ENCODE measurements around the gene FAM78A.

The FAM78A gene

GRCh38 chr9:131258186-131258585 lies 18.1 kb downstream of the FAM78A start:
- no peak for TF ChIP-seq CTCF (IDR thresholded peaks at IDR 0.05; ENCODE audit: low read length, missing control alignments)
- H3K4me3 ChIP-seq (replicated peaks; ENCODE audit: low read depth, low read length): no peak overlapping the region
- DNase-seq (ENCODE audit: low read depth): no peak

- H3K4me3 ChIP-seq (replicated peaks; ENCODE audit: low read depth, low read length): no peak overlapping the region
- no peak for TF ChIP-seq CTCF (IDR thresholded peaks at IDR 0.05; ENCODE audit: low read length, missing control alignments)
- no peak for DNase-seq (ENCODE audit: low read depth)
Measured at GRCh38 chr9:131257266-131258025, 18.9 kb downstream of the FAM78A start.

- no peak for DNase-seq (ENCODE audit: low read depth)
- H3K4me3 ChIP-seq (replicated peaks; ENCODE audit: low read depth, low read length): no peak overlapping the region
- TF ChIP-seq CTCF (IDR thresholded peaks at IDR 0.05; ENCODE audit: low read length, missing control alignments): no peak
Measured at GRCh38 chr9:131255676-131256197, 20.6 kb downstream of the FAM78A start.

GRCh38 chr9:131254626-131255025 lies 21.7 kb downstream of the FAM78A start:
- no peak overlapping the region for H3K4me3 ChIP-seq (replicated peaks; ENCODE audit: low read depth, low read length)
- DNase-seq (ENCODE audit: low read depth): no peak
- no peak for TF ChIP-seq CTCF (IDR thresholded peaks at IDR 0.05; ENCODE audit: low read length, missing control alignments)

GRCh38 chr9:131253891-131254491 lies 22.3 kb downstream of the FAM78A start:
- DNase-seq (ENCODE audit: low read depth): no peak
- TF ChIP-seq CTCF (IDR thresholded peaks at IDR 0.05; ENCODE audit: low read length, missing control alignments): no peak
- H3K4me3 ChIP-seq (replicated peaks; ENCODE audit: low read depth, low read length): no peak overlapping the region

- no peak overlapping the region for H3K4me3 ChIP-seq (replicated peaks; ENCODE audit: low read depth, low read length)
- no peak for DNase-seq (ENCODE audit: low read depth)
Measured at GRCh38 chr9:131252120-131252519, 24.2 kb downstream of the FAM78A start.

More at GRCh38 chr9:131252120-131252519, 24.2 kb downstream of the FAM78A start:
- TF ChIP-seq CTCF (IDR thresholded peaks at IDR 0.05; ENCODE audit: low read length, missing control alignments): no peak

All from fibroblast of pulmonary artery (primary cell).